NB4 (cell line): ENCODE measurements around the gene UNC5CL.

Experiments
- MAX ChIP-seq: IDR thresholded peaks from 2 replicates; pipeline ENCODE4 v1.6.1; 2011; ENCODE audit warnings: low read depth, low read length
- POLR2A ChIP-seq: IDR thresholded peaks from 2 replicates; pipeline ENCODE4 v1.6.1; 2011; ENCODE audit warnings: mild to moderate bottlenecking; ENCODE audit not compliant: insufficient read length; ENCODE audit errors: extremely low read depth
- TF ChIP-seq, protein P1 (sequence below): IDR thresholded peaks from one replicate; pipeline ENCODE4 v1.5.1; 2012; ENCODE audit warnings: low read depth, low read length

GRCh38 chr6:41033776-41034175 lies 5.2 kb downstream of the UNC5CL start:
- TF ChIP-seq, protein P1, sequence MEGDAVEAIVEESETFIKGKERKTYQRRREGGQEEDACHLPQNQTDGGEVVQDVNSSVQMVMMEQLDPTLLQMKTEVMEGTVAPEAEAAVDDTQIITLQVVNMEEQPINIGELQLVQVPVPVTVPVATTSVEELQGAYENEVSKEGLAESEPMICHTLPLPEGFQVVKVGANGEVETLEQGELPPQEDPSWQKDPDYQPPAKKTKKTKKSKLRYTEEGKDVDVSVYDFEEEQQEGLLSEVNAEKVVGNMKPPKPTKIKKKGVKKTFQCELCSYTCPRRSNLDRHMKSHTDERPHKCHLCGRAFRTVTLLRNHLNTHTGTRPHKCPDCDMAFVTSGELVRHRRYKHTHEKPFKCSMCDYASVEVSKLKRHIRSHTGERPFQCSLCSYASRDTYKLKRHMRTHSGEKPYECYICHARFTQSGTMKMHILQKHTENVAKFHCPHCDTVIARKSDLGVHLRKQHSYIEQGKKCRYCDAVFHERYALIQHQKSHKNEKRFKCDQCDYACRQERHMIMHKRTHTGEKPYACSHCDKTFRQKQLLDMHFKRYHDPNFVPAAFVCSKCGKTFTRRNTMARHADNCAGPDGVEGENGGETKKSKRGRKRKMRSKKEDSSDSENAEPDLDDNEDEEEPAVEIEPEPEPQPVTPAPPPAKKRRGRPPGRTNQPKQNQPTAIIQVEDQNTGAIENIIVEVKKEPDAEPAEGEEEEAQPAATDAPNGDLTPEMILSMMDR = no peak
- TF ChIP-seq POLR2A (no peak), MAX (no peak)
